Mucosa of stomach (tissue), 1 donor: ENCODE results near the gene DOCK3.
"Not testable (repeated sequence)": the region's sequence is repeated elsewhere in the genome, so short reads cannot be mapped to it uniquely, and the experiment has no call there.

Source experiments
- H3K27me3 ChIP-seq: one replicate; pipeline ENCODE4 v1.7.0; 2013; ENCODE audit warnings: mild to moderate bottlenecking, low read length; ENCODE audit not compliant: control insufficient read depth, insufficient read depth
- H3K36me3 ChIP-seq: one replicate; pipeline ENCODE4 v1.7.0; 2013; ENCODE audit warnings: low read length; ENCODE audit not compliant: control insufficient read depth, insufficient read depth
- H3K4me1 ChIP-seq: one replicate; pipeline ENCODE4 v1.7.0; 2013; ENCODE audit warnings: mild to moderate bottlenecking, low read length; ENCODE audit not compliant: control insufficient read depth, insufficient read depth
- H3K4me3 ChIP-seq: one replicate; pipeline ENCODE4 v1.7.0; 2013; ENCODE audit warnings: low read length
- H3K9ac ChIP-seq: one replicate; pipeline ENCODE4 v1.7.0; 2013; ENCODE audit warnings: mild to moderate bottlenecking, low read length, moderate library complexity
- H3K9me3 ChIP-seq: one replicate; pipeline ENCODE4 v1.7.0; 2013; ENCODE audit warnings: mild to moderate bottlenecking, low read length, moderate library complexity; ENCODE audit not compliant: control insufficient read depth
- donor health status: Pancreatic carcinoma.

Gene DOCK3

GRCh38 chr3:51357856-51358255 is 683.1 kb downstream of the DOCK3 start:
- Histone ChIP-seq H3K27me3 (no peaks in the 10 kb centered on the region), H3K4me3 (no peak overlapping the region), H3K9me3 (no peaks in the 10 kb centered on the region), H3K9ac (no peak overlapping the region), H3K4me1 (peaks cover 21% of the 10 kb centered on the region), H3K36me3 (no peaks in the 10 kb centered on the region)

DNA sequence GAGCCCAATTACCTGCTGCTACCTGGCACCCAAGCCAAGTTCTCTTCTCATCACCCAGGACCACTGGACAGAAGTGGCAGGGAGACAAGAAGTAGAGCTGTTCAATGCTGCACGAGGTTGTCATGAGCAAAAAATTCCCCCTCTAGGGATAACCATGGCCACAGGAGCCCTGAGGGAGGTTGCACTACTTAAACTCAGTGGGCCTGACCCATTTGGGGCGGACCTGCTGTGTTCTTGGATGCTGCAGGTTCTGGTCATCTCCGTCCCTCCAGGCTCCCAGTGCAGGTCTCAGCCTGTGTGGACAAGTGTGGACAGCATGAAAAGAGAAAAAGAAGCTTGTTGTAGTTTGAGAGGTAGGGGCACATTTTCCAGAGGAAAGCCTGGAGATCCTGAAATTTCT is 684.3 kb downstream of the DOCK3 start:
- no peak overlapping the region for H3K9ac ChIP-seq
- no peaks in the 10 kb centered on the region for H3K36me3 ChIP-seq
- H3K9me3 ChIP-seq, result no peaks in the 10 kb centered on the region
- no peaks in the 10 kb centered on the region for H3K27me3 ChIP-seq
- H3K4me1 ChIP-seq, result peaks cover 21% of the 10 kb centered on the region
- no peak overlapping the region for H3K4me3 ChIP-seq

GRCh38 chr3:51360806-51361205 is 686.1 kb downstream of the DOCK3 start:
- Histone ChIP-seq H3K27me3 (no peaks in the 10 kb centered on the region), H3K4me1 (peaks cover 18% of the 10 kb centered on the region), H3K4me3 (no peak overlapping the region), H3K9me3 (no peaks in the 10 kb centered on the region), H3K9ac (no peak overlapping the region), H3K36me3 (no peaks in the 10 kb centered on the region)

DNA sequence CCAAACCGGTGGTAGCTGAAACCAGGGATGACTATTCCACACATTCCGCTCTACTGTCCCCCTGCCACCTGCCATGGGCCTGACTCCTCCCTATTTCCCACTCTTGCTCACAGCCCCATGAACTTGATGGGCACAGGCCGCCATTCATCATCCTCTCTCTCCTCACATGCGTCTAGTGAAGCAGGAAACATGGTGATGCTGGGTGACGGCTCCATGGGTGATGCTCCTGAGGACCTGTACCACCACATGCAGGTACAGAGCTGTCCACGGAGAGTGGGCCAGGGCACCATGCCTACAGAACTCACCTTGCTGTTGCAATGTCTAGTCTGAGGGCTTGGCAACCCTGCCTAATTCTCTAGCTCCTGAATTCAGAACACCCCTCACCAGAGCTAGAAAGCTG is 687.0 kb downstream of the DOCK3 start:
- H3K36me3 ChIP-seq, result no peaks in the 10 kb centered on the region
- peaks cover 9% of the 10 kb centered on the region for H3K4me1 ChIP-seq
- no peaks in the 10 kb centered on the region for H3K9me3 ChIP-seq
- no peaks in the 10 kb centered on the region for H3K27me3 ChIP-seq
- no peak overlapping the region for H3K4me3 ChIP-seq
- no peak overlapping the region for H3K9ac ChIP-seq

- H3K9me3 ChIP-seq, result no peaks in the 10 kb centered on the region
- H3K36me3 ChIP-seq, result no peaks in the 10 kb centered on the region
- H3K4me3 ChIP-seq, result no peak overlapping the region
- H3K9ac ChIP-seq, result no peak overlapping the region
- H3K4me1 ChIP-seq, result peaks cover 2% of the 10 kb centered on the region
- no peaks in the 10 kb centered on the region for H3K27me3 ChIP-seq
Observed at GRCh38 chr3:51362476-51362875, 687.7 kb downstream of the DOCK3 start.

- not testable (repeated sequence) for H3K4me1 ChIP-seq, H3K4me3 ChIP-seq, H3K9me3 ChIP-seq, H3K36me3 ChIP-seq, H3K9ac ChIP-seq, H3K27me3 ChIP-seq
Observed at GRCh38 chr3:51368276-51368675, 693.5 kb downstream of the DOCK3 start.

DNA sequence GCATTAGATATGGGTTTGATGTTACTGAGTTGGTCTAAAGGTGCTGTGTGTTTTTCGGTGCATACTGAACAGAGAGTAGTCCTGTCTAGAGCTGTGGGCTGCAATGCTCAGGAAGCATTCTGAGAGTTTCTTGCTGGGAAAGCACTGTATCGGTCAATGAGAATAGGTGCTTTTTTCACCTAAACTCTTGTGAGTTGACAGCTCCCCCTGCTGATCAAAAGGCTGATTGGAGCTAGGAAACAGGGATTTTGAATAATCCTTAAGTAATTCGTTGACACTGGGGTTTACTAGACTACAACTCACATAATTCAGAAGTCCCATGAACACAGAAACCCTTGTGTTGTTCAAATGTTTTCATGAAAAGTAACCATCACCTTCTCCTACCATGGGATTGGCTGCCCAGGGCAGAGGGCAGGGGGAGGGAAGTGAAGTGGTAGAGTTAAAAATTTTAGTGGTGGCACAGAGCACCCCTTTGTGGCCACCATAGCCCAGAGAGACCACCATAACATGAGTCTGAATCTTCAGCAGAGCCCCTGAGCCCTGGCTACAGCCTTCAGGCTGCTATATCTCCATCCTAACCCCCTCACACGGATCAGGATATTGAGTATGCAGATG is 697.3 kb downstream of the DOCK3 start:
- Histone ChIP-seq H3K27me3 (no peaks in the 10 kb centered on the region), H3K9me3 (no peaks in the 10 kb centered on the region), H3K4me1 (no peaks in the 10 kb centered on the region), H3K36me3 (no peaks in the 10 kb centered on the region), H3K9ac (no peak overlapping the region), H3K4me3 (no peak overlapping the region)

- Histone ChIP-seq H3K4me1 (no peaks in the 10 kb centered on the region), H3K36me3 (no peaks in the 10 kb centered on the region), H3K9me3 (no peaks in the 10 kb centered on the region), H3K4me3 (no peak overlapping the region), H3K27me3 (no peaks in the 10 kb centered on the region), H3K9ac (no peak overlapping the region)
Observed at GRCh38 chr3:51373658-51374421, 699.1 kb downstream of the DOCK3 start.

GRCh38 chr3:51374456-51374855 is 699.7 kb downstream of the DOCK3 start:
- Histone ChIP-seq H3K27me3 (no peaks in the 10 kb centered on the region), H3K4me3 (no peak overlapping the region), H3K9ac (no peak overlapping the region), H3K36me3 (no peaks in the 10 kb centered on the region), H3K9me3 (no peaks in the 10 kb centered on the region), H3K4me1 (no peaks in the 10 kb centered on the region)

DNA sequence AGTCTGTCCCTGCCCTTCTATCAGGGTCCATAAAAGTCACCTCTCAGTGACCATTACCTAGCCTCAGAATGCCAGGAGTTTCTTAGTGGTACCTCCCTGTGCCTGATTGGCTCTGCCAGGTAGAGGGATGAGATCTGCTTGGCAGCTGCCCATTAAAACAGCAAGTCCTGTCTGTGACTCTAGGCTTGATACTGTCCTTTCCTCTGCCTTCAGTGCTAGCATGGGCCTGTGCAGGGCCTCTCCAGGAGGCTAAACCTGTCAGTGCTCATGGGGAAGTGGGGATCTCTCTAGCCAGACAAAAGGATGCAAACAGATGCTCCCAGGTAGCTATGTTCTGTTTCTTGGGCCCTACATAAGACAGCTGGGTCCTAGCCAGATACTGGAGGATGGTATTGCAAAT is 700.4 kb downstream of the DOCK3 start:
- no peak overlapping the region for H3K4me3 ChIP-seq
- no peaks in the 10 kb centered on the region for H3K36me3 ChIP-seq
- no peaks in the 10 kb centered on the region for H3K4me1 ChIP-seq
- H3K9me3 ChIP-seq, result no peaks in the 10 kb centered on the region
- no peaks in the 10 kb centered on the region for H3K27me3 ChIP-seq
- no peak overlapping the region for H3K9ac ChIP-seq

DNA sequence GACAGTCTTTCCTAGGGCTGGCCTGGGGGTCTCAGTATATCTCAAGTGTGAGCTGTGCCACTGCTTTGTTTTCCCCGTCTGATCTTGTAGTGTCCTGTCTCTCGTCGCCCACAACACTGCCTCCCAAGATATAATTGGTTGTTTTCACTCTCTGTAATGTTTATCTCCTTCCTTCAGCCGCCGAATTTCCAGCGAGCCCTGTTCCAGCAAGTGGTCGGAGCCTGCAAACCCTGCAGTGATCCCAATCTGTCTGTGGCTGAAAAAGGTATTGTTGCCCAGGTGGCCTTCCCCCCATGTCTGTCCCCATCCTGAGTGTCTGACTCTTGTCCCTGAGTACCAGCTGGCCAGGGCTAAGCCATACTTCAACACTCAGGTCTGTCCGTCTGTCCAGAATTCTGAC is 700.8 kb downstream of the DOCK3 start:
- Histone ChIP-seq H3K4me1 (no peaks in the 10 kb centered on the region), H3K36me3 (no peaks in the 10 kb centered on the region), H3K27me3 (no peaks in the 10 kb centered on the region), H3K4me3 (no peak overlapping the region), H3K9me3 (no peaks in the 10 kb centered on the region), H3K9ac (no peak overlapping the region)

GRCh38 chr3:51378065-51378464 is 703.3 kb downstream of the DOCK3 start:
- no peak overlapping the region for H3K9ac ChIP-seq
- H3K9me3 ChIP-seq, result no peaks in the 10 kb centered on the region
- H3K4me3 ChIP-seq, result no peak overlapping the region
- H3K27me3 ChIP-seq, result no peaks in the 10 kb centered on the region
- no peaks in the 10 kb centered on the region for H3K4me1 ChIP-seq
- no peaks in the 10 kb centered on the region for H3K36me3 ChIP-seq
